ENCODE data around the gene CLEC9A.
"Not testable (repeated sequence)": the region's sequence is repeated elsewhere in the genome, so short reads cannot be mapped to it uniquely, and the experiment has no call there.

CLEC9A gene

DNA sequence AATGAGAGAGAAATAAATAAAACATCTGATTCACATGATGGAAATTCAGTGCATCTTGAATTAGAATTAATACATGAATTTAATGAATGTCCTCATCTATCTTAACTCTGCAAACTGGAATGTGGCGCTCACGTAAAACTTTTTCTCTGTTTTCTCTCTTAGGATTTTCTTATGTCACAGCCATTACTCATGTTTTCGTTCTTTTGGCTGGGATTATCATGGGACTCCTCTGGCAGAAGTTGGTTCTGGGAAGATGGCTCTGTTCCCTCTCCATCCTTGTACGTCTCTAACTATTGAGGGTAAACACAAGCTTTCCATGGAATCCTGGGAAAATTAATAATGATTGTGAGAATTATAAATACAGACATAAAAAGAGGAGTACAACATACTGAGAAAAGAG lies 15.0 kb upstream of the CLEC9A start:
- no peak for DNase-seq (ENCODE audit: low read depth)
- TF ChIP-seq, protein P1, sequence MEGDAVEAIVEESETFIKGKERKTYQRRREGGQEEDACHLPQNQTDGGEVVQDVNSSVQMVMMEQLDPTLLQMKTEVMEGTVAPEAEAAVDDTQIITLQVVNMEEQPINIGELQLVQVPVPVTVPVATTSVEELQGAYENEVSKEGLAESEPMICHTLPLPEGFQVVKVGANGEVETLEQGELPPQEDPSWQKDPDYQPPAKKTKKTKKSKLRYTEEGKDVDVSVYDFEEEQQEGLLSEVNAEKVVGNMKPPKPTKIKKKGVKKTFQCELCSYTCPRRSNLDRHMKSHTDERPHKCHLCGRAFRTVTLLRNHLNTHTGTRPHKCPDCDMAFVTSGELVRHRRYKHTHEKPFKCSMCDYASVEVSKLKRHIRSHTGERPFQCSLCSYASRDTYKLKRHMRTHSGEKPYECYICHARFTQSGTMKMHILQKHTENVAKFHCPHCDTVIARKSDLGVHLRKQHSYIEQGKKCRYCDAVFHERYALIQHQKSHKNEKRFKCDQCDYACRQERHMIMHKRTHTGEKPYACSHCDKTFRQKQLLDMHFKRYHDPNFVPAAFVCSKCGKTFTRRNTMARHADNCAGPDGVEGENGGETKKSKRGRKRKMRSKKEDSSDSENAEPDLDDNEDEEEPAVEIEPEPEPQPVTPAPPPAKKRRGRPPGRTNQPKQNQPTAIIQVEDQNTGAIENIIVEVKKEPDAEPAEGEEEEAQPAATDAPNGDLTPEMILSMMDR (conservative IDR thresholded peaks at IDR 0.05; ENCODE audit: low read depth, low read length) = no peak
- no peak overlapping the region for H3K4me3 ChIP-seq (ENCODE audit: low read depth, low read length)

- TF ChIP-seq, protein P1 (conservative IDR thresholded peaks at IDR 0.05; ENCODE audit: low read depth, low read length) = no peak
- peak; percentile 22 for DNase-seq (ENCODE audit: low read depth)
- no peak overlapping the region for H3K4me3 ChIP-seq (ENCODE audit: low read depth, low read length)
Measured at GRCh38 chr12:10016881-10017280, 13.6 kb upstream of the CLEC9A start.

DNA sequence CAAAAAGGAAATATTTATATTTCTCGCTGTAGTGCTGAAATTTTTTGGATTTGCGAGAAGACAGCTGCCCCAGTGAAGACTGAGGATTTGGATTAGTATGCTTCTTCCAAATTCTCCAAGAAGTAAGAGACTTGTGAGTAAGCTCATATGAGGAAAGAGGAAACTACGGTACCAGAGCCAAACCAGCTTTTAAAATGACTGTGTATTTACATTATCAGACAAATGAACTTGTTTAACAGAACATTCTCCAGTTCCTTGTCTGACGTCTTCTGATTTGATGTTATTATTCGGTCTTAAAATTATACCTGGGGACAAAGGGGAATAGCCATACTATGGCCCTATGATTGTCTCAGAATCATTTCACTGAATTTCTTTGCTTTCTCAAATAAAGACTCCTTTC lies 12.1 kb upstream of the CLEC9A start:
- TF ChIP-seq, protein P1 (conservative IDR thresholded peaks at IDR 0.05; ENCODE audit: low read depth, low read length) = no peak
- H3K4me3 ChIP-seq (ENCODE audit: low read depth, low read length) = no peak overlapping the region
- no peak for DNase-seq (ENCODE audit: low read depth)

GRCh38 chr12:10021342-10021741 lies 9.1 kb upstream of the CLEC9A start:
- no peak overlapping the region for H3K4me3 ChIP-seq (ENCODE audit: low read depth, low read length)
- TF ChIP-seq, protein P1 (conservative IDR thresholded peaks at IDR 0.05; ENCODE audit: low read depth, low read length) = no peak
- no peak for DNase-seq (ENCODE audit: low read depth)

GRCh38 chr12:10025236-10025635 lies 5.2 kb upstream of the CLEC9A start:
- no peak for DNase-seq (ENCODE audit: low read depth)
- TF ChIP-seq, protein P1 (conservative IDR thresholded peaks at IDR 0.05; ENCODE audit: low read depth, low read length) = no peak
- no peak overlapping the region for H3K4me3 ChIP-seq (ENCODE audit: low read depth, low read length)

GRCh38 chr12:10026666-10027065 lies 3.8 kb upstream of the CLEC9A start:
- not testable (repeated sequence) for H3K4me3 ChIP-seq (ENCODE audit: low read depth, low read length); DNase-seq (ENCODE audit: low read depth)

DNA sequence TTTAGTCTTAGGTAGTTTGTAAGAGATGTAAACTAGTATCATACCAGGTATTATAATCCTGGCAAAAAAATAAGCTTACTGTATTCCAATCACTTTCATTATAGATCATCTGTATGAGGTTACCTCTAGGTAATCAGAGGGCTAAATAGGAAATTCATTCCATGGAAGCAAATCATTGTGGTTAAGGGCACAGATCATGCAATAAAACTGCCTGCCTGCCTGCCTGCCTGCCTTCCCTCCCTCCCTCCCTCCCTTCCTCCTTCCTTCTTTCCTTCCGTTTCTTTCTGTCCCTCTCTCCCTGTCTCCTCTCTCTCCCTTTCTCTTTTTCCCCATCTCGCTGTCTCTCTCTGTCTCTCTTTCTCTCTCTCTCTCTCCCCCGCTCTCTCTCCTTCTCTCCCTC lies 3.2 kb upstream of the CLEC9A start:
- peak; percentile 5 for DNase-seq (ENCODE audit: low read depth)
- TF ChIP-seq, protein P1 (conservative IDR thresholded peaks at IDR 0.05; ENCODE audit: low read depth, low read length) = no peak
- no peak overlapping the region for H3K4me3 ChIP-seq (ENCODE audit: low read depth, low read length)

DNA sequence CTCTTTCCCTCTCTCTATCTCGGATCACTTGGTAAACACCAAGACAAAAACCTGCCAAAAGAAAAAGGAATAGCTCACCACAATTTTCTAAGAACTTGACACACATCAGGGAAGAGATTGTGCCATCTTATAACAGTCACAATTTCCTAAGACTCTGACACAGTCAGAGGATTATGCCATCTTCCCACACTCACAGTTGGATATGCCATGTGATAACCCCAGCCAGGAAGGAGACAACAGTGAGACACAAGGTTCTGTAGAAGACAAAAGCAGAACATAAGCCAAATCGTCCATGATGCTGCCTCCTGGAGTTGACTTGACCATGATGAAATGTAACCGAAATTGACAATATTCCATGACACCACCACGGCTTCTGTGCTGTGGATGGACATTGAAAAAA lies 2.8 kb upstream of the CLEC9A start:
- TF ChIP-seq, protein P1 (conservative IDR thresholded peaks at IDR 0.05; ENCODE audit: low read depth, low read length) = no peak
- no peak overlapping the region for H3K4me3 ChIP-seq (ENCODE audit: low read depth, low read length)
- DNase-seq (ENCODE audit: low read depth) = peak; percentile 49

Data from choroid plexus epithelial cell (primary cell).